Inflammatory macrophage treated with lipopolysaccharide for 1 hour (primary cell): ENCODE data around the gene GYPA.
"Not testable (repeated sequence)": the region's sequence is repeated elsewhere in the genome, so short reads cannot be mapped to it uniquely, and the experiment has no call there.

Experiments
- DNase-seq, 2 donors: peaks; one replicate each; pipeline ENCODE4 v3.0.0-alpha.2; 2020 to 2022

GYPA gene

DNA sequence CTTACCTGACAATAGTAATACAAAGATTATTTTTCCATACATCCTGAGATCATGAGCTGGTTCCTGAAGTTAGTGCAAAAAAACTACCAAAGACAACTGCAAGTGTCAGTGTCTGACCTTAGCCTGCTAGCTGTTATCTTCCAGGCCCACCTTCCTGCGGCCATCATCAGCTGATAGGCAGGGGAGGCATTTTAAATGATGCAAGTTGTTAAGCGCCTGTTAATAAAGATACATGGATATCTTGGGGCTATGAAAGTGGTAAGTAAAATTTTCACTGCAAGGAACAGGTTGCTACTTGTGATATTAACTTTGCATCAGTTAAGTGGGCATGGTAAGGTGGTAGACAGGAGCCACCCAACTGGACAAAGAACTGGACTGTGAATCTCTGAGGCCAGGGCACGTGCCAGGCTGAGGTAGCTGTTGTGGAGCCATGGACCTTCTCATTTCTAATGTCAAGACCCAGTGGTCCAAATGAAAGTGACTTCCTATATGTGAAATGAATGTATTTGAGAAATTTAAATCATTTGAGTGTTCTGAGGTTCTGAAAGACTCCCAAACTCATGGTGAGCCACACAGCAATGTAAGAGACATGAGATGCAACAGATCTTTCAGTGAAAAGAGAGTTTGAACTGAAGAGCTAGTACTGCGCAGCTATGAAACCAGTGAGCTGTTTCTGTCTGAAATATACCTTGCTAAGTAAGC is at the start of gene GYPA:
Gene GYPA, minus strand, starts transcription at position 125 of the 702 bp plus-strand sequence. Its CDS starts 83 bp downstream, at position 42.
- DNase-seq, result not testable (repeated sequence)

- no peak for DNase-seq
These were observed 49.5 kb upstream of the GYPA start for GRCh38 chr4:144190009-144190408.

GRCh38 chr4:144189121-144189520 is 48.6 kb upstream of the GYPA start:
- no peak for DNase-seq

DNA sequence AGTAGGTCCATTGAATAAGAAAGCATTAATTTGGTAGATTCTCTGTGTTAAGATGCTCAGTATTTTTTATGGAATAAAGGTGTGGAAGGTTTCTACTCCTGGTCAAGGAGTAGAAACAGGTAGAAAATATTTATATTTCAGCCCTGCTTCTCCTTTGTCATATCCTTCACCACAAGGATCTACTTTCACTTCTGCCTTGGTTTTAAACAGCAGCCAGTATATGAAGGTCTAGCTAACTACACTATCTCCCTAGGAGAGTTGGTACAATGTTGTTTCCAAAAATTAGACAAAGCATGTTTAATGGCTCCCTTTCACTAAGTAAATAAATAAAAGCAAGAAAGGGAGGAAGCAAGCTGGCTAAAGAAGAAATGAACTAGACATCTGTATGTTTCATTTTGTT is 44.6 kb upstream of the GYPA start:
- no peak for DNase-seq

GRCh38 chr4:144183165-144183564 is 42.6 kb upstream of the GYPA start:
- DNase-seq, result no peak

DNA sequence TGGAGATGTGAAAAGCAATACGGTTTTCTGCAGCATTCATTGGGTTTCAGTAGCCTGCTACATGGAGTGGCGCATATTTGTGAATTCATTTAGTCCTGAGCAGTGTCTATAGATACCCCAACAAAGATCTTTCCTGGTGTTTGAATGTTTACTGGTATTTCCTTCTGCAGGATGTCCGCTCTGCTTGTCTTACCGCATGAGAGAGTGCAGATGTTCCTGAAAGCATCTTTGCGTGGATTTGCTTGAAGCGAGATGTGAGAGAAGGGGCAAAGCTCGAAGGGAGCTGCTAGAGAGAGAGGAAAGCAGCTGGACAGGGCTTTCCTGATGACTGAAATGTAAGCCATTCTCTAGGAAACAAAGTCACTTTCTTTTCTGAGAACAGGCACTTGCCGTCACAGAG is 40.9 kb upstream of the GYPA start:
- no peak for DNase-seq

DNA sequence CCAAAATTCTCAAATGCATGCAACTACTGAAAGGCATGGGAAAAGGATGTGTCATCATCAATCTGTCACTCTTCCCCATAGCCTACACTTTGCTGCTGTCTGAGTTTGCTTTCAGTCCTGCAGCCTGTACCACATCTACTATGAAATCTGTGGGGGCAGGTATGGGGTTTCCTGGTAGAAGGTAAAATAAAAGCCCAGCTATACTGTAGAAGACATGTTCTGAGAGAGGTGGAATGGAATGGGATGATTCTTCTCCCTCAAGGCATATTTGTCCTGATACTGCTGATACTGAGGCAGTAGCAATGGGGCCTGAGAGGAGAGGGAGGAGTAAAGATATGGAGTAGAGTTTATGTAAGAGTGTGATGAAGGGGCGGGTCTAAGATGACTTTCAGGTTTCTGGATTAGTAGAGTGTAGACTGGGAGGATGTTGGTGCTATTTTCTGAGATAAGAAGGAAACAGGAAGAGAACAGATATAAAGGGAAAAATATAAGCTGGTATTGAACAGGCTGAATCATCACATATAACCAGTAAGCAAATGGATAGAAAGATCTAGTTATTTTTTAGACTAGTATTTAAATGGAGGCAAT is 38.7 kb upstream of the GYPA start:
- no peak for DNase-seq

DNA sequence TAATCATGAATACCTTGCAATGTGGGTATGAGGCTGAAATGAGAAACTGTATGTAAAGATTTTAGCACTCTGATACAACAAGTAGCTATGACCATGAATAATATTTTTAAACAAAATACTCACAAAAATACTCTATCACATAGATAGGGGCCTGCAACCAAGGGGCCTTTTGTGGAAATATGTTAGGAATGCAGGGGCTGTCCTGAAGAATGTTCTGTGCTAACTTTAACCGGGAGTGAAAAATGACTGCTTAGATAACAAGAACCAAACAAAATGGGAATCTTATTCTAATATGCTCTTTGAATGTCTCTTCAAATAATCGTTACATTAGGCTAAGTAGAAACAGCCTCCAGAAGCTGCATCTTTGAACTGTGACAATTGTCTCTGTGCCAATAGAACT is 37.9 kb upstream of the GYPA start:
- no peak for DNase-seq

GRCh38 chr4:144176476-144176875 is 36.0 kb upstream of the GYPA start:
- no peak for DNase-seq

- peak; percentile 18 to 81 for DNase-seq
These were observed 34.0 kb upstream of the GYPA start for GRCh38 chr4:144174401-144175067.

DNA sequence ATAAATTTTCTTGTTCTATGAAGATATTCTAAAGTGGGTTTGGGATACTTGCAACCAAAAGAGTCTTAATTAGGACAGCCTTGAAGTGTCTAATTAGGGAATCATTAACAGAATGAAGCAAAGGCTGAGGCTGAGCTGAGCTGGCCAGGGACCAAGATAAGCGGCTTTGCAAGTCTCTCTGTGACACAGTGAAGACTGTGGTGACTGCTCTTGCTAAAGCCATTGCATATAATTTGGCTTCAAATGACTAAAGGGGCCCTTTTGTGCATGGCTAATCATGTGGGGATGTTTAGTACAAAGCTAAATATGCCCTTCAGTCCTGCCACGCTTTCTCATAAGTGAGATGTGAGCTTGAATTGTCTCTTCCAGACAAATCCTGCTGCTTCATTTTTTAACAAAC is 31.2 kb upstream of the GYPA start:
- DNase-seq, result no peak

DNA sequence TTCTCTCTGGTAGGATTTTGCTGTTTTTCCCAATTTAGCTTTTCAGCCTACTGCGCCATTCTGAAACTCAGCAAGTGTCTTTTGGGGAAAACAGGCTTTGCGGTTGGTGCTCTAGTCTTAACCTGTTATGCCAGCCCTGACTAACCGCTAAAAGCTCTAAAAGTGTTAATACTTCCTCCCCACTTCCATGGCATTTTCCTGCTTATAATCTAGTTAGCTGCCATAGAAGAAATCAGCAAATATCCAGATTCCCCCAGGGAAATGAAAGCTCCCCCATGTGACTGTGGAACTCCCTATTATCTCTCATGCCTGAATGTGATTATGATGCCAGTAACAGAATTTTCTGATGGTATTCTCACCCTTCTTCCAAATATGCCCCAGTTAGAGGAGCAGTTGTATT is 28.7 kb upstream of the GYPA start:
- no peak for DNase-seq

- DNase-seq, result no peak
These were observed 13.5 kb upstream of the GYPA start for GRCh38 chr4:144154044-144154443.

GRCh38 chr4:144142690-144143326 is 2.3 kb upstream of the GYPA start:
- peak in 1 of 2 donors; percentile 23 for DNase-seq

GRCh38 chr4:144141493-144141892 is 975 bp upstream of the GYPA start:
- DNase-seq, result no peak

GRCh38 chr4:144139991-144140390 is 527 bp downstream of the GYPA start:
- DNase-seq, result not testable (repeated sequence)

DNA sequence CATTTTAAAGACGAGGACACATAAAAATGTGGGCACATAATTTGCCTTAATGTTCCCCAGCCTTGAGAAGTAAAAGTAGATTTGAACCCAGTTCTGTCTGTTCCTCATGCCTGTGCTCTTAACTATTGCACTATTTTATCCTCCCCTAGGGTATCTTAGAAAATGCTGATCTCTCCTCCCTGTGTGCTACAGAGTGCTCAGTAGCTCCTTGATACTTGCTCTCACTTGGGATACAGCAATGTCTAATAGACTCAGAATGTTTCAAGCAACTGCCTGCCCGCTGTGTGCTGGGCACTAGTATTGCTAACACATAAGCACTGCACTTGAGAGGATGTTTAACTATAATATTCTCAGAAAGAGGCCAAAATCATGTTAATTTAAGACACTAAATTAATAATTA is 971 bp downstream of the GYPA start:
- not testable (repeated sequence) for DNase-seq

DNA sequence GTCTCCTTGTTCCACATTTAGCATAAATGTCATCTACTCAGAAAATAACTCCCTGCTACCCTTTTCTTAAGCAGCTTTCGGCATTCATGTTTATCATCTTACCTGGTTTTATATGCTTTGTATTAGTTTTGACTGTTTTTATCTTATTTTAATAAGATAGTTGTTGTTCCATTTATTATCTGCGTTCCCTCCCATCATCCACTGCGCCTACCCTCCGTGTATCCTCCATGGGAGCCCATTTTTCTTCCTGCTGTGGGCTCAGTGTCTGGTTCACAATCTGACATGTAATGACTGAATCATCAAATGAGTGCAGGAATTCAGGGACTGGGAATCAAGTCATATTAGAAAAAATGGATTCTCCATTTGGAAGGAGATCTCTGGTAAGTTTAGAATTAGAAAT is 2.3 kb downstream of the GYPA start:
- DNase-seq, result not testable (repeated sequence)

GRCh38 chr4:144137137-144137931 is 3.2 kb downstream of the GYPA start:
- DNase-seq, result not testable (repeated sequence)

DNA sequence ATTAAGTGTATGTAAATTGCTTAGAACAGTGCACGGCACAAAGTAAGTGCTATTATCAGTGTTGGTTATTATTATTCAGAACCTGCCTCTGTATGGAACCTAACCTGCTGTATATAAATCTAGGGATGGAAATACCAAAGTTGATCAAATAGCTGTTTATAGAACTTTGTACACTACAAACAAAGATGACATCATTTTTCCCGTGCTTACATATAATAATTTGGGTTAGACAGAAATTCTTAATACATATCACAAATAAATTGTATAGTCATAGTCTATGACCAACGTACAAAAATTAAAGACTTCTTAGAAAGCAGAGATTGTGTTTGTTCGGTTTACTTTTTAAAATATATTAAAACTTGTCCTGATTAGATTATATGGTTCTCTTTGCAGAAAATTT is 4.3 kb downstream of the GYPA start:
- DNase-seq, result not testable (repeated sequence)

DNA sequence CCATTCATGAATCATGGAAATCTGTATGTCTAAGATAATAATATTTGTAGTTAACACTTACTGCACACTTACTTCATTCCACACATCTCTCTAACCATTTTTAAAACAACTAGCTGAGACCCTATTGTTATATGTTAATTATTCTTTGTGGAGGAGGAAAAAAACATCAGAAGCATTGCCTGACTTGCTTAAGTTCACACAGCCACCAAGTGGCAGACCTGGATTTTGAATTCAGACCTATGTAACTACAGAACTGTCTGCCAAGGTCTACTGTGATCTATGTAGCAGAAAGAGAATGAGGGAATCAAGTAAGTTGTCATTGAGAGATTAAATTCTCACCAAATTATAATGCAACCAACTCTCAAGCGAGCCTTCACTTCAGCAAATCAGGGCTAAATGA is 10.4 kb downstream of the GYPA start:
- not testable (repeated sequence) for DNase-seq

DNA sequence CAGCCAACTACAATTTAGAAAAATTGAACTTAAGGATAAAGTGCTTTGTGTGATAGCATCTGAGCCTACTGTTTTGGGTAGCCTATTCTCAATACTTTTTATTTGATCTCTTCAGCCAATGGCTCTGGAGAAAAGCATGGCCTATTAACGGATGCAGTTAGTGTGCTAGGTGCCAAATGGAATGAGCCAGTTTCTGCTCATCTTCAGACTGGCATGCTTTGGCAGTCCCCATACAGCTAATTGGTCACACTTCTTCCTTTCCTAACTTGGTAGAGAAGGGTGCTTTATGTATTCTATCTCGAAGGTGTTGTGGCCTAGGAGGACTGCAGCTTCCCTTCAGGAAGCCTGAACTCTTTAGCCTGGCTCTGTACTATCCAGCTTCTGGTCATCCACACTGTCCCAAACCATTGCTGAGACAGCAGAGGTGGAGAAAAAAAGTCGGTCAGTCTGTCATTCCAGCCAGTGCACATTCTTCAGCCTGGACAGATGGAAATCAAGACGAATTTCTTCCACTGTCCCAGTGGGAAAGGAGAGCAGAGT is 11.1 kb downstream of the GYPA start:
- not testable (repeated sequence) for DNase-seq
